Testis (tissue), 2 donors: ENCODE data around the gene WFIKKN1.

Experiments used
- CTCF ChIP-seq, 3 experiments: fragments of 450-650 bp in 2 of 3; fragments of 200-600 bp in 1 of 3; sonication (generic) in 1 of 3; IDR thresholded peaks; one replicate each; pipeline ENCODE4 v1.5.1; 2016 to 2019; ENCODE audit warnings: antibody characterized with exemption in 3 of 3, mild to moderate bottlenecking in 2 of 3, moderate library complexity in 1 of 3
- POLR2A ChIP-seq: fragments of 450-650 bp; IDR thresholded peaks from one replicate; pipeline ENCODE4 v1.6.1; 2017; ENCODE audit warnings: antibody characterized with exemption, mild to moderate bottlenecking, moderate library complexity

- TF ChIP-seq POLR2A (no peak), CTCF (IDR thresholded peaks at IDR 0.05) (no peak)
Observed at GRCh38 chr16:654034-654433, 23.2 kb downstream of the WFIKKN1 start.
